HepG2 (cell line): ENCODE measurements around the gene SYVN1. TPM values are rescaled to one million over a fixed set of nuclear protein-coding genes. Genes with fewer than 3 reads are reported as not detected.
A peak's percentile ranks its signal among the peaks of the same experiment; 100 is the strongest.

ENCODE experiments used
- ATAC-seq: fragments of 200-7000 bp; cut with Tn5 transposase; 3 replicates; pipeline ENCODE4 v1.9.1; 2020; ENCODE audit warnings: mild to moderate bottlenecking, moderate library complexity
- BruUV-seq: library from RNA; stranded (reverse); fragments of 400-500 nt; replicated peaks from 2 replicates; lab custom pipeline; 2021; lab: Mats Ljungman, UMichigan
- CTCF ChIA-PET: fragments of 300-600 bp; formaldehyde crosslinking; extraction: SDS; loops from one replicate; lab custom pipeline; 2021; ENCODE audit warnings: low total read pairs, inconsistent platforms, low intra/inter-chr PET ratio; lab: Yijun Ruan, JAX
- POLR2A ChIA-PET: fragments of 350-600 bp; sonication (Branson Sonifier 250); formaldehyde crosslinking; loops from one replicate; lab custom pipeline; 2020; ENCODE audit warnings: antibody characterized with exemption, inconsistent platforms; lab: Yijun Ruan, JAX
- DNase-seq: peaks from one replicate; pipeline ENCODE4 v3.0.0-alpha.2; 2015; ENCODE audit warnings: low spot score
- FAIRE-seq: peaks from 3 replicates; lab custom pipeline; 2011; peaks lifted over from hg19 to GRCh38; lab: Jason Lieb, UNC
- H2AFZ ChIP-seq: one replicate; pipeline ENCODE4 v1.6.1; 2011; ENCODE audit warnings: low read length, inconsistent platforms
- H3K27ac ChIP-seq: fragments of 300-600 bp; 3 replicates; pipeline ENCODE4 v1.8.0; 2011; ENCODE audit warnings: mixed run types, mild to moderate bottlenecking, mixed read lengths, low read length, inconsistent platforms; ENCODE audit not compliant: insufficient read depth; ENCODE audit errors: extremely low read length
- H3K27me3 ChIP-seq, 2 experiments: fragments of 200-600 bp in 1 of 2; 2 replicates in 1 of 2; 3 replicates in 1 of 2; pipeline versions ENCODE4 v1.6.0 to v1.8.0; 2011; ENCODE audit warnings: low read length in 2 of 2, mild to moderate bottlenecking in 2 of 2, moderate library complexity in 2 of 2, inconsistent platforms in 1 of 2; ENCODE audit not compliant: insufficient read depth in 2 of 2, control insufficient read depth in 1 of 2
- H3K36me3 ChIP-seq, 2 experiments: fragments of 200-600 bp in 1 of 2; replicated peaks in 1 of 2; 2 replicates in 1 of 2; 3 replicates in 1 of 2; pipeline versions ENCODE4 v1.5.1 to v1.8.0; 2011; ENCODE audit warnings: low read length in 2 of 2, inconsistent platforms in 1 of 2; ENCODE audit not compliant: insufficient read depth in 2 of 2, control insufficient read depth in 1 of 2
- H3K4me1 ChIP-seq: 2 replicates; pipeline ENCODE4 v1.5.1; 2012; ENCODE audit warnings: low read length, inconsistent platforms; ENCODE audit not compliant: insufficient read depth
- H3K4me2 ChIP-seq: 2 replicates; pipeline ENCODE4 v1.6.0; 2011; ENCODE audit warnings: low read depth, low read length, inconsistent platforms
- H3K4me3 ChIP-seq, 3 experiments: fragments of 200-600 bp in 1 of 3; sonication (generic), shearing (Covaris generic) in 1 of 3; replicated peaks in 1 of 3; 2 replicates each; pipeline ENCODE4 v1.5.1; 2011 to 2016; ENCODE audit warnings: low read length in 3 of 3, inconsistent platforms in 2 of 3, low read depth in 2 of 3, mild to moderate bottlenecking in 2 of 3, control low read depth in 1 of 3, mixed read lengths in 1 of 3; ENCODE audit not compliant: insufficient read depth in 1 of 3
- H3K79me2 ChIP-seq: one replicate; pipeline ENCODE4 v1.6.1; 2011; ENCODE audit warnings: low read length, inconsistent platforms; ENCODE audit not compliant: insufficient read depth
- H3K9ac ChIP-seq: 2 replicates; pipeline ENCODE4 v1.6.0; 2011; ENCODE audit warnings: mild to moderate bottlenecking, low read depth, low read length, inconsistent platforms; ENCODE audit not compliant: insufficient read depth
- H3K9me3 ChIP-seq: 2 replicates; pipeline ENCODE4 v1.5.1; 2012; ENCODE audit warnings: mild to moderate bottlenecking, low read length
- H4K20me1 ChIP-seq: 2 replicates; pipeline ENCODE4 v1.6.0; 2011; ENCODE audit warnings: inconsistent platforms, mild to moderate bottlenecking, low read length, moderate library complexity; ENCODE audit not compliant: insufficient read depth
- EHMT2 ChIP-seq: fragments of 200-600 bp; sonication (generic); IDR thresholded peaks from 2 replicates; pipeline ENCODE4 v1.7.0; 2017; ENCODE audit warnings: antibody characterized with exemption, low read depth, low read length, borderline replicate concordance
- FOXJ3 ChIP-seq: sonication (generic); formaldehyde crosslinking; IDR thresholded peaks from 2 replicates; pipeline ENCODE4 v1.4.0; 2020; ENCODE audit warnings: missing genetic modification reagents, mild to moderate bottlenecking, borderline replicate concordance
- MXD3 ChIP-seq: IDR thresholded peaks from 2 replicates; pipeline ENCODE4 v1.6.1; 2016; ENCODE audit warnings: mild to moderate bottlenecking, missing biosample characterization, missing genetic modification reagents
- RBM22 ChIP-seq: fragments of 200-400 bp; formaldehyde crosslinking; optimal IDR thresholded peaks from 2 replicates; pipeline ENCODE3; 2017; ENCODE audit warnings: mild to moderate bottlenecking, low read length, moderate library complexity
- ZNF609 ChIP-seq: sonication (generic); formaldehyde crosslinking; IDR thresholded peaks from 2 replicates; pipeline ENCODE4 v1.4.0; 2020; ENCODE audit warnings: mild to moderate bottlenecking, missing genetic modification reagents, borderline replicate concordance
- ZNF615 ChIP-seq: sonication (generic); formaldehyde crosslinking; IDR thresholded peaks from 2 replicates; pipeline ENCODE4 v1.5.0; 2020; ENCODE audit warnings: mild to moderate bottlenecking, missing genetic modification reagents, borderline replicate concordance
- WGBS: methylation state at CpG from one replicate; pipeline ENCODE4 v1.1.6; 2017; ENCODE audit warnings: low lambda C conversion rate; 5-methylcytosine and 5-hydroxymethylcytosine counted together
- in situ Hi-C: cut with HindIII; loops from 2 replicates; pipeline ENCODE4 v1.10.0; 2017; ENCODE audit warnings: low pct_unique_long_range_greater_than_20kb; ENCODE audit not compliant: extremely low pct_ligation_motif_present
- intact Hi-C: fragments of 100-400 bp; cut with micrococcal nuclease; formaldehyde crosslinking; loops from one replicate; pipeline ENCODE4 v1.10.0; 2022; ENCODE audit not compliant: unreplicated experiment
- polyA plus RNA-seq, 8 experiments: library from polyadenylated mRNA; depleted of rRNA in 3 of 8; stranded (reverse) in 7 of 8; unstranded in 1 of 8; fragments of >200 nt; fragmentation: Illumina TruSeq in 4 of 8; extraction: Trizol in 4 of 8; gene quantifications; 2 replicates each; pipeline versions ENCODE4 v1.2.1 to v1.2.3, GENCODE V29; 2011 to 2016; ENCODE audit warnings: low read depth in 4 of 8, missing spikeins in 1 of 8, mixed read lengths in 1 of 8; ENCODE audit not compliant: insufficient read depth in 1 of 8
- total RNA-seq, 5 experiments: library from RNA; depleted of rRNA; stranded (reverse); fragments of >200 nt; fragmentation: Illumina TruSeq; extraction: Trizol; gene quantifications; 2 replicates each; pipeline ENCODE4 v1.2.3, GENCODE V29; 2016; ENCODE audit warnings: low read depth in 1 of 5
- TF ChIP-seq, protein P1 (sequence below): sonication (generic); formaldehyde crosslinking; IDR thresholded peaks from 2 replicates; pipeline ENCODE4 v1.4.0; 2020; ENCODE audit warnings: mild to moderate bottlenecking, missing genetic modification reagents
- TF ChIP-seq, protein P2 (sequence below): sonication (generic); formaldehyde crosslinking; IDR thresholded peaks from 2 replicates; pipeline ENCODE4 v1.5.0; 2020; ENCODE audit warnings: mild to moderate bottlenecking, low read depth, missing genetic modification reagents, borderline replicate concordance
- TF ChIP-seq, protein P3 (sequence below): sonication (generic); formaldehyde crosslinking; IDR thresholded peaks from 2 replicates; pipeline ENCODE4 v1.8.1; 2023; ENCODE audit warnings: missing genetic modification reagents, inconsistent platforms, borderline replicate concordance
- TF ChIP-seq, protein P4 (sequence below): sonication (generic); formaldehyde crosslinking; IDR thresholded peaks from 2 replicates; pipeline ENCODE4 v1.4.0; 2020; ENCODE audit warnings: missing genetic modification reagents, borderline replicate concordance

Gene SYVN1
- total and polyA plus RNA-seq, 2 of the 13 experiments (the other 11 are each of a cell fraction or from before 2014, with no cell fraction given), result 10.3 to 22.5 TPM

- H3K27ac ChIP-seq, result peak within 1 kb of the TSS; percentile 93
- H3K4me1 ChIP-seq, result peaks cover 50% of the 10 kb centered on the region
- H3K9ac ChIP-seq, result peak within 1 kb of the TSS; percentile 83
- no peaks in the 10 kb centered on the region for H3K9me3 ChIP-seq
- peaks cover 0 to 4% of the 10 kb centered on the region in 2 experiments; a peak in 1 of 5 replicates for H3K36me3 ChIP-seq
- H3K4me2 ChIP-seq, result peak within 1 kb of the TSS; percentile 98
- WGBS, result 3% methylated on average over 7 of the region's 52 CpGs
- H2AFZ ChIP-seq, result no peak within 1 kb of the TSS
- ChIA-PET CTCF (no interaction called here), POLR2A (interaction anchor here (0.6 to 8.1 kb wide), 25 partner anchors 16 to 380 kb away, joined by 3 to 86 read pairs (median 4); partner anchors contain the start of genes ARL2, BATF2, CAPN1 and FAU)
- ATAC-seq, result peak; percentile 98
- in situ Hi-C loops (no loop called here), intact Hi-C loops (loop anchor here (2.0 kb wide), 1 partner anchor 15 kb away; the partner anchor contains the start of gene TM7SF2)
- no peaks in the 10 kb centered on the region for H4K20me1 ChIP-seq
- BruUV-seq, result TSS peak; percentile 92
- peak within 1 kb of the TSS; percentile 78 to 85 (median 83) for H3K4me3 ChIP-seq
- FAIRE-seq, result peak; percentile 55
- peak; percentile 87 for DNase-seq
- H3K79me2 ChIP-seq, result peaks cover 5% of the 10 kb centered on the region
- no peaks in the 10 kb centered on the region; a peak in 1 of 5 replicates for H3K27me3 ChIP-seq
- peak; percentile 45; the same call in 1 of the 2 replicates for TF ChIP-seq ZNF609 (CRISPR knock-in tag)
- TF ChIP-seq EHMT2, result no peak
- TF ChIP-seq, protein P1, sequence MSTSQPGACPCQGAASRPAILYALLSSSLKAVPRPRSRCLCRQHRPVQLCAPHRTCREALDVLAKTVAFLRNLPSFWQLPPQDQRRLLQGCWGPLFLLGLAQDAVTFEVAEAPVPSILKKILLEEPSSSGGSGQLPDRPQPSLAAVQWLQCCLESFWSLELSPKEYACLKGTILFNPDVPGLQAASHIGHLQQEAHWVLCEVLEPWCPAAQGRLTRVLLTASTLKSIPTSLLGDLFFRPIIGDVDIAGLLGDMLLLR (CRISPR knock-in tag), result no peak
- TF ChIP-seq, protein P2, sequence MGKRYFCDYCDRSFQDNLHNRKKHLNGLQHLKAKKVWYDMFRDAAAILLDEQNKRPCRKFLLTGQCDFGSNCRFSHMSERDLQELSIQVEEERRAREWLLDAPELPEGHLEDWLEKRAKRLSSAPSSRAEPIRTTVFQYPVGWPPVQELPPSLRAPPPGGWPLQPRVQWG (CRISPR knock-in tag), result no peak
- TF ChIP-seq ZNF615 (CRISPR knock-in tag), result peak; percentile 98
- TF ChIP-seq RBM22, result peak; percentile 26
- no peak; the same call in 1 of the 2 replicates for TF ChIP-seq FOXJ3
- TF ChIP-seq, protein P3, sequence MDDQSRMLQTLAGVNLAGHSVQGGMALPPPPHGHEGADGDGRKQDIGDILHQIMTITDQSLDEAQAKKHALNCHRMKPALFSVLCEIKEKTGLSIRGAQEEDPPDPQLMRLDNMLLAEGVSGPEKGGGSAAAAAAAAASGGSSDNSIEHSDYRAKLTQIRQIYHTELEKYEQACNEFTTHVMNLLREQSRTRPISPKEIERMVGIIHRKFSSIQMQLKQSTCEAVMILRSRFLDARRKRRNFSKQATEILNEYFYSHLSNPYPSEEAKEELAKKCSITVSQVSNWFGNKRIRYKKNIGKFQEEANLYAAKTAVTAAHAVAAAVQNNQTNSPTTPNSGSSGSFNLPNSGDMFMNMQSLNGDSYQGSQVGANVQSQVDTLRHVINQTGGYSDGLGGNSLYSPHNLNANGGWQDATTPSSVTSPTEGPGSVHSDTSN (CRISPR knock-in tag), result no peak
- TF ChIP-seq, protein P4, sequence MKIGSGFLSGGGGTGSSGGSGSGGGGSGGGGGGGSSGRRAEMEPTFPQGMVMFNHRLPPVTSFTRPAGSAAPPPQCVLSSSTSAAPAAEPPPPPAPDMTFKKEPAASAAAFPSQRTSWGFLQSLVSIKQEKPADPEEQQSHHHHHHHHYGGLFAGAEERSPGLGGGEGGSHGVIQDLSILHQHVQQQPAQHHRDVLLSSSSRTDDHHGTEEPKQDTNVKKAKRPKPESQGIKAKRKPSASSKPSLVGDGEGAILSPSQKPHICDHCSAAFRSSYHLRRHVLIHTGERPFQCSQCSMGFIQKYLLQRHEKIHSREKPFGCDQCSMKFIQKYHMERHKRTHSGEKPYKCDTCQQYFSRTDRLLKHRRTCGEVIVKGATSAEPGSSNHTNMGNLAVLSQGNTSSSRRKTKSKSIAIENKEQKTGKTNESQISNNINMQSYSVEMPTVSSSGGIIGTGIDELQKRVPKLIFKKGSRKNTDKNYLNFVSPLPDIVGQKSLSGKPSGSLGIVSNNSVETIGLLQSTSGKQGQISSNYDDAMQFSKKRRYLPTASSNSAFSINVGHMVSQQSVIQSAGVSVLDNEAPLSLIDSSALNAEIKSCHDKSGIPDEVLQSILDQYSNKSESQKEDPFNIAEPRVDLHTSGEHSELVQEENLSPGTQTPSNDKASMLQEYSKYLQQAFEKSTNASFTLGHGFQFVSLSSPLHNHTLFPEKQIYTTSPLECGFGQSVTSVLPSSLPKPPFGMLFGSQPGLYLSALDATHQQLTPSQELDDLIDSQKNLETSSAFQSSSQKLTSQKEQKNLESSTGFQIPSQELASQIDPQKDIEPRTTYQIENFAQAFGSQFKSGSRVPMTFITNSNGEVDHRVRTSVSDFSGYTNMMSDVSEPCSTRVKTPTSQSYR (CRISPR knock-in tag), result peak; percentile 63
- TF ChIP-seq MXD3 (CRISPR knock-in tag), result no peak
Observed at GRCh38 chr11:65095974-65096806, 38.1 kb downstream of the SYVN1 start, which contains the start of gene VPS51. Gene VPS51, plus strand, starts transcription at chr11:65096214. Its CDS starts 37 bp downstream, at chr11:65096251.
